Glomerular visceral epithelial cell (primary cell): ENCODE results near the gene BIN1.

Experiments
- DNase-seq: peaks from one replicate; pipeline ENCODE4 v3.0.0-alpha.2; 2016; ENCODE audit errors: extremely low spot score

Gene BIN1

GRCh38 chr2:127090281-127091120 is 16.5 kb downstream of the BIN1 start:
- no peak for DNase-seq

- no peak for DNase-seq
These were observed 17.3 kb downstream of the BIN1 start for GRCh38 chr2:127089478-127090235.

GRCh38 chr2:127088706-127089105 is 18.2 kb downstream of the BIN1 start:
- DNase-seq: no peak

- no peak for DNase-seq
These were observed 19.0 kb downstream of the BIN1 start for GRCh38 chr2:127087791-127088495.

- peak; percentile 77 for DNase-seq
These were observed 19.8 kb downstream of the BIN1 start for GRCh38 chr2:127086990-127087790.

- no peak for DNase-seq
These were observed 21.7 kb downstream of the BIN1 start for GRCh38 chr2:127085317-127085681.

- peak; percentile 63 for DNase-seq
These were observed 22.2 kb downstream of the BIN1 start for GRCh38 chr2:127084611-127085316.

GRCh38 chr2:127083819-127084503 is 23.0 kb downstream of the BIN1 start:
- peak; percentile 95 for DNase-seq

- DNase-seq: no peak
These were observed 24.0 kb downstream of the BIN1 start for GRCh38 chr2:127082974-127083373.

GRCh38 chr2:127081826-127082633 is 24.9 kb downstream of the BIN1 start:
- DNase-seq: peak; percentile 77

- DNase-seq: peak; percentile 82
These were observed 25.8 kb downstream of the BIN1 start for GRCh38 chr2:127080938-127081755.

GRCh38 chr2:127080226-127080937 is 26.6 kb downstream of the BIN1 start:
- no peak for DNase-seq

GRCh38 chr2:127079358-127079920 is 27.5 kb downstream of the BIN1 start:
- DNase-seq: no peak

- DNase-seq: no peak
These were observed 28.2 kb downstream of the BIN1 start for GRCh38 chr2:127078666-127079270.

GRCh38 chr2:127078028-127078427 is 28.9 kb downstream of the BIN1 start:
- DNase-seq: no peak

GRCh38 chr2:127076924-127077323 is 30.0 kb downstream of the BIN1 start:
- no peak for DNase-seq

GRCh38 chr2:127076290-127076689 is 30.7 kb downstream of the BIN1 start:
- no peak for DNase-seq
